CD1c-positive myeloid dendritic cell (primary cell): Measurements from ENCODE around the gene PXMP4.
A peak's percentile ranks its signal among the peaks of the same experiment; 100 is the strongest.

Experiments
- DNase-seq: peaks from one replicate; pipeline ENCODE4 v3.0.0-alpha.2; 2016; ENCODE audit errors: extremely low spot score

PXMP4 gene

GRCh38 chr20:33656010-33656782, 63.9 kb downstream of the PXMP4 start:
- DNase-seq, result no peak

GRCh38 chr20:33655164-33655563, 64.9 kb downstream of the PXMP4 start:
- no peak for DNase-seq

- DNase-seq, result no peak
Observed at GRCh38 chr20:33654680-33655161, 65.4 kb downstream of the PXMP4 start.

GRCh38 chr20:33653900-33654596, 66.1 kb downstream of the PXMP4 start:
- no peak for DNase-seq

- peak; percentile 28 for DNase-seq
Observed at GRCh38 chr20:33653218-33653899, 66.8 kb downstream of the PXMP4 start.
